ENCODE results near the gene TMEM156. TPM values are rescaled to one million over a fixed set of nuclear protein-coding genes. Genes with fewer than 3 reads are reported as not detected.

TMEM156 gene
- total RNA-seq, 1 donor from 2014 or later, result not detected

DNA sequence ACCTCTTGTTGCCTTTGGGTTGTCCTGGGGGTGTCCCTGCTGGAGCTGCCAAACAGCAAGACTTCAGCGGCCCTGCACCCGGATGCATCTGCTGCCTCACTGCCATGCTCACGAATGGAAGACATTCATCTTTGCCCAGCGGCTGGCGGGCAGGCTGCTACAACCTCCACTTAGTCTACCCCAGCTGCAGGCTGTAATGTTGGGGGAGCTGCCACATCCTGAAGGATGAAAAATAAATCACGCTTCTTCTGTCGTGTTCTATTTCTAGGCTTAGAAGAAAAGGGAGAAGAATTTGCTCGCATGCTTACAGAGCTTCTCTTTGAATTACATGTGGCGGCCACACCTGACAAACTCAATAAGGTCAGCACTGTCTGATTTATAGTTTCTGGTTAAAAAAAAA, 103.2 kb downstream of the TMEM156 start:
- no peak for TF ChIP-seq CTCF (IDR thresholded peaks at IDR 0.05)
- Histone ChIP-seq H3K27ac (no peak overlapping the region), H3K9me3 (no peaks in the 10 kb centered on the region), H3K36me3 (peaks cover 73 to 90% of the 10 kb centered on the region in 2 donors), H3K4me1 (no peaks in the 10 kb centered on the region), H3K27me3 (no peaks in the 10 kb centered on the region), H3K4me3 (no peak overlapping the region)
- DNase-seq (ENCODE audit: low spot score in 2 of 2), result no peak
- intact Hi-C loops (cut with DNase I), result loop anchor here (10.0 kb wide), 1 partner anchor 206 kb away; no protein-coding TSS in a partner anchor

DNA sequence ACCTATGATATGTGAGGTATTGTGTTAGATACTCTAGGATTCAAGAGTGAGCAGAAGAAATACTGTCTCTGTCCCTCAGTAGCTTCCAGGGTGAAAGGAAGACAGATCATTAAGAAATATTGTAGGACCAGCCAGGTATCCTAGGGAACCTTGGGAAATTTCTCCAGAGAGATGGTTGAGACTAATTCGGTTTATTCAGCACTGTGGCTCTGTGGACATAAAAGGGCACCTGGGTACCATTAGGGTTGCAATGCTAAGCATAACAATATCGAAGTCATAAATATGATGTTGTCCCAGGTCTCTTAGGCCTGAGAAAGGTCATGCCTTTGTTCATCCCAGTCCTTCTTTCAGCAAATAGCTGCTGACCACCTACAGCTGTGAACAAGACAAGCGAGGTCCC, 103.6 kb downstream of the TMEM156 start:
- intact Hi-C loops (cut with DNase I), result loop anchor here (10.0 kb wide), 1 partner anchor 206 kb away; no protein-coding TSS in a partner anchor
- Histone ChIP-seq H3K27me3 (no peaks in the 10 kb centered on the region), H3K36me3 (peaks cover 74 to 90% of the 10 kb centered on the region in 2 donors), H3K27ac (no peak overlapping the region), H3K9me3 (no peaks in the 10 kb centered on the region), H3K4me1 (no peaks in the 10 kb centered on the region), H3K4me3 (no peak overlapping the region)
- no peak for DNase-seq (ENCODE audit: low spot score in 2 of 2)
- no peak for TF ChIP-seq CTCF (IDR thresholded peaks at IDR 0.05)

GRCh38 chr4:38926896-38927295, 105.3 kb downstream of the TMEM156 start:
- H3K27me3 ChIP-seq, result no peaks in the 10 kb centered on the region
- no peak for DNase-seq (ENCODE audit: low spot score in 2 of 2)

GRCh38 chr4:38925492-38926413, 106.5 kb downstream of the TMEM156 start:
- Histone ChIP-seq H3K27ac (no peak overlapping the region), H3K27me3 (no peaks in the 10 kb centered on the region), H3K4me3 (no peak overlapping the region), H3K9me3 (no peaks in the 10 kb centered on the region), H3K36me3 (peaks cover 68 to 90% of the 10 kb centered on the region in 2 donors), H3K4me1 (no peaks in the 10 kb centered on the region)
- no peak for DNase-seq (ENCODE audit: low spot score in 2 of 2)
- intact Hi-C loops (cut with DNase I), result loop anchor here (10.0 kb wide), 1 partner anchor 209 kb away; no protein-coding TSS in a partner anchor
- no peak for TF ChIP-seq CTCF (IDR thresholded peaks at IDR 0.05)

More at GRCh38 chr4:38926896-38927295, 105.3 kb downstream of the TMEM156 start:
- intact Hi-C loops (cut with DNase I), result loop anchor here (10.0 kb wide), 1 partner anchor 208 kb away; no protein-coding TSS in a partner anchor
- Histone ChIP-seq H3K27ac (no peak overlapping the region), H3K36me3 (peaks cover 66 to 90% of the 10 kb centered on the region in 2 donors), H3K9me3 (no peaks in the 10 kb centered on the region), H3K4me1 (no peaks in the 10 kb centered on the region), H3K4me3 (no peak overlapping the region)
- TF ChIP-seq CTCF (IDR thresholded peaks at IDR 0.05), result no peak

DNA sequence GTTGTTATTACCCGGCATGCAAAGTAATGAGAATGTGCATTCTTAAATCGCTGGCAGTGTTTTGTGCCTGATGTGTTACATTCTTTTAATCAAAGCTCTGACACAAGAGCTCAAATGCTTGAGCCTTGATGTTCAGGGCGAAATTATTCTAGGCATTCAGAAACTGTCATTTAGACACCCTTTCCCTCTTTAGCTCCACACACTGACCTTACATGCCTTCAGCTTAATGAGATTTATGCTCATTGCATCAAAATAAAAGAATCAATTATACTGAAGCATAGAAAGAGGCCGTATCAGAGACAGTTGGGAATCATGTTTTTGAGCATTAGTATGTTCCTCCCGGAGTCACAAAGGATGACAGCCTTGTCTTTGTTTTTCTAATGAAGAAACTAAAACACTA, 107.9 kb downstream of the TMEM156 start:
- H3K9me3 ChIP-seq, result no peaks in the 10 kb centered on the region
- peaks cover 67 to 90% of the 10 kb centered on the region in 2 donors for H3K36me3 ChIP-seq
- H3K4me3 ChIP-seq, result no peak overlapping the region
- no peak overlapping the region for H3K27ac ChIP-seq
- no peaks in the 10 kb centered on the region for H3K4me1 ChIP-seq
- TF ChIP-seq CTCF (IDR thresholded peaks at IDR 0.05), result no peak
- intact Hi-C loops (cut with DNase I), result loop anchor here (10.0 kb wide), 1 partner anchor 210 kb away; no protein-coding TSS in a partner anchor
- no peaks in the 10 kb centered on the region for H3K27me3 ChIP-seq
- DNase-seq (ENCODE audit: low spot score in 2 of 2), result no peak

Measured in ascending aorta (tissue), 2 donors.